OCI-LY3 (cell line): ENCODE measurements around the gene MIER2.

Source experiments
- CTCF ChIP-seq: fragments of 200-600, 300-600 bp; sonication (generic); IDR thresholded peaks from 2 replicates; pipeline ENCODE4 v1.5.1; 2014; ENCODE audit warnings: antibody characterized with exemption, low read length, low read depth
- EZH2phosphoT487 ChIP-seq: fragments of 200-600 bp; shearing (Covaris generic); IDR thresholded peaks from 2 replicates; pipeline ENCODE4 v1.6.1; 2018; ENCODE audit warnings: antibody characterized with exemption, mixed run types, low read depth

GRCh38 chr19:368630-369024 lies 24.0 kb upstream of the MIER2 start:
- TF ChIP-seq CTCF (no peak), EZH2phosphoT487 (no peak)
